Smooth muscle cell (in vitro differentiated cells): Measurements from ENCODE around the gene KCTD17. TPM values are rescaled to one million over a fixed set of nuclear protein-coding genes. Genes with fewer than 3 reads are reported as not detected.

Experiments used
- DNase-seq: peaks from one replicate; lab custom pipeline; 2025; ENCODE audit not compliant: unreplicated experiment; lab: John Stamatoyannopoulos, UW
- H2AFZ ChIP-seq: fragments of 200-600 bp; sonication (generic); 2 replicates; pipeline ENCODE4 v1.6.0; 2016; ENCODE audit warnings: antibody characterized with exemption, low read depth, mild to moderate bottlenecking
- H3F3A ChIP-seq: fragments of 200-600 bp; sonication (generic); 2 replicates; pipeline ENCODE4 v1.6.0; 2017; ENCODE audit warnings: antibody characterized with exemption, low read depth
- H3K27ac ChIP-seq: fragments of 200-600 bp; sonication (generic); 2 replicates; pipeline ENCODE4 v1.5.1; 2016; ENCODE audit warnings: low read depth, mild to moderate bottlenecking
- H3K27me3 ChIP-seq: fragments of 200-600 bp; sonication (generic); 2 replicates; pipeline ENCODE4 v1.6.1; 2016; ENCODE audit warnings: low read depth, mild to moderate bottlenecking
- H3K36me3 ChIP-seq: fragments of 200-600 bp; sonication (generic); 2 replicates; pipeline ENCODE4 v1.5.1; 2016; ENCODE audit warnings: low read depth
- H3K4me1 ChIP-seq: fragments of 200-600 bp; sonication (generic); 2 replicates; pipeline ENCODE4 v1.5.1; 2016; ENCODE audit warnings: low read depth
- H3K4me2 ChIP-seq: fragments of 200-600 bp; sonication (generic); 2 replicates; pipeline ENCODE4 v1.6.0; 2016; ENCODE audit warnings: mild to moderate bottlenecking
- H3K4me3 ChIP-seq: fragments of 200-600 bp; sonication (generic); 2 replicates; pipeline ENCODE4 v1.5.1; 2016; ENCODE audit warnings: mild to moderate bottlenecking
- H3K79me2 ChIP-seq: fragments of 200-600 bp; sonication (generic); 2 replicates; pipeline ENCODE4 v1.6.0; 2016; ENCODE audit warnings: low read depth, mild to moderate bottlenecking
- H3K9ac ChIP-seq: fragments of 200-600 bp; sonication (generic); 2 replicates; pipeline ENCODE4 v1.6.0; 2016; ENCODE audit warnings: low read depth
- H3K9me3 ChIP-seq: fragments of 200-600 bp; sonication (generic); replicated peaks from 2 replicates; pipeline ENCODE4 v1.5.1; 2016; ENCODE audit warnings: low read depth
- H4K20me1 ChIP-seq: fragments of 200-600 bp; sonication (generic); 2 replicates; pipeline ENCODE4 v1.6.0; 2016; ENCODE audit warnings: low read depth
- WGBS: methylation state at CpG from one replicate; pipeline ENCODE4 v1.1.7; 2016; ENCODE audit warnings: low lambda C conversion rate; 5-methylcytosine and 5-hydroxymethylcytosine counted together
- polyA plus RNA-seq: library from polyadenylated mRNA; unstranded; fragments of >200 nt; fragmentation: Nextera tagmentation; extraction: Ambion mirVana; gene quantifications from 2 replicates; pipeline ENCODE4 v1.2.1, GENCODE V29; 2016
- total RNA-seq: library from RNA; depleted of rRNA; stranded (reverse); fragments of >200 nt; gene quantifications from 2 replicates; pipeline ENCODE4 v1.2.3, GENCODE V29; 2014
- TF ChIP-seq, protein P1 (sequence below): fragments of 200-600 bp; sonication (generic); IDR thresholded peaks from 2 replicates; pipeline ENCODE4 v1.5.1; 2017; ENCODE audit warnings: borderline replicate concordance, mild to moderate bottlenecking, antibody characterized with exemption; ENCODE audit not compliant: insufficient read depth, poor library complexity, severe bottlenecking

KCTD17 gene
- total and polyA plus RNA-seq, 2 experiments from 2014 or later: 20.0 to 36.9 TPM

- H3K4me3 ChIP-seq: no peak overlapping the region
Observed at GRCh38 chr22:37090920-37091695, 39.6 kb downstream of the KCTD17 start.

GRCh38 chr22:37091994-37092393 is 40.5 kb downstream of the KCTD17 start:
- DNase-seq: no peak
- Histone ChIP-seq H3K4me2 (no peak overlapping the region), H3K27me3 (peaks cover 9% of the 10 kb centered on the region), H2AFZ (no peak overlapping the region), H3K4me1 (no peaks in the 10 kb centered on the region), H3K9ac (no peak overlapping the region), H4K20me1 (no peaks in the 10 kb centered on the region), H3K79me2 (no peaks in the 10 kb centered on the region), H3F3A (no peaks in the 10 kb centered on the region), H3K4me3 (no peak overlapping the region), H3K9me3 (no peaks in the 10 kb centered on the region), H3K36me3 (no peaks in the 10 kb centered on the region), H3K27ac (no peak overlapping the region)
- TF ChIP-seq, protein P1, sequence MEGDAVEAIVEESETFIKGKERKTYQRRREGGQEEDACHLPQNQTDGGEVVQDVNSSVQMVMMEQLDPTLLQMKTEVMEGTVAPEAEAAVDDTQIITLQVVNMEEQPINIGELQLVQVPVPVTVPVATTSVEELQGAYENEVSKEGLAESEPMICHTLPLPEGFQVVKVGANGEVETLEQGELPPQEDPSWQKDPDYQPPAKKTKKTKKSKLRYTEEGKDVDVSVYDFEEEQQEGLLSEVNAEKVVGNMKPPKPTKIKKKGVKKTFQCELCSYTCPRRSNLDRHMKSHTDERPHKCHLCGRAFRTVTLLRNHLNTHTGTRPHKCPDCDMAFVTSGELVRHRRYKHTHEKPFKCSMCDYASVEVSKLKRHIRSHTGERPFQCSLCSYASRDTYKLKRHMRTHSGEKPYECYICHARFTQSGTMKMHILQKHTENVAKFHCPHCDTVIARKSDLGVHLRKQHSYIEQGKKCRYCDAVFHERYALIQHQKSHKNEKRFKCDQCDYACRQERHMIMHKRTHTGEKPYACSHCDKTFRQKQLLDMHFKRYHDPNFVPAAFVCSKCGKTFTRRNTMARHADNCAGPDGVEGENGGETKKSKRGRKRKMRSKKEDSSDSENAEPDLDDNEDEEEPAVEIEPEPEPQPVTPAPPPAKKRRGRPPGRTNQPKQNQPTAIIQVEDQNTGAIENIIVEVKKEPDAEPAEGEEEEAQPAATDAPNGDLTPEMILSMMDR: no peak
- 79% methylated on average over 7 of the region's 7 CpGs for WGBS

More at GRCh38 chr22:37090920-37091695, 39.6 kb downstream of the KCTD17 start:
- TF ChIP-seq, protein P1: no peak
- Histone ChIP-seq H4K20me1 (no peaks in the 10 kb centered on the region), H3K79me2 (no peaks in the 10 kb centered on the region), H3K36me3 (no peaks in the 10 kb centered on the region), H3K4me2 (no peak overlapping the region), H3K27me3 (peaks cover 9% of the 10 kb centered on the region), H3K4me1 (no peaks in the 10 kb centered on the region), H3K9ac (no peak overlapping the region), H2AFZ (no peak overlapping the region), H3K9me3 (no peaks in the 10 kb centered on the region), H3K27ac (no peak overlapping the region), H3F3A (no peaks in the 10 kb centered on the region)
- WGBS: 83% methylated on average over 9 of the region's 9 CpGs
- no peak for DNase-seq

GRCh38 chr22:37092997-37093396 is 41.5 kb downstream of the KCTD17 start:
- Histone ChIP-seq H3K27ac (no peak overlapping the region), H3K4me3 (no peak overlapping the region), H2AFZ (no peak overlapping the region), H3K36me3 (no peaks in the 10 kb centered on the region), H3F3A (no peaks in the 10 kb centered on the region), H3K79me2 (no peaks in the 10 kb centered on the region), H3K9ac (no peak overlapping the region), H3K27me3 (peaks cover 9% of the 10 kb centered on the region), H4K20me1 (no peaks in the 10 kb centered on the region), H3K9me3 (no peaks in the 10 kb centered on the region), H3K4me2 (no peak overlapping the region), H3K4me1 (no peaks in the 10 kb centered on the region)
- TF ChIP-seq, protein P1: no peak
- no peak for DNase-seq
- 65% methylated on average over 6 of the region's 6 CpGs for WGBS

DNA sequence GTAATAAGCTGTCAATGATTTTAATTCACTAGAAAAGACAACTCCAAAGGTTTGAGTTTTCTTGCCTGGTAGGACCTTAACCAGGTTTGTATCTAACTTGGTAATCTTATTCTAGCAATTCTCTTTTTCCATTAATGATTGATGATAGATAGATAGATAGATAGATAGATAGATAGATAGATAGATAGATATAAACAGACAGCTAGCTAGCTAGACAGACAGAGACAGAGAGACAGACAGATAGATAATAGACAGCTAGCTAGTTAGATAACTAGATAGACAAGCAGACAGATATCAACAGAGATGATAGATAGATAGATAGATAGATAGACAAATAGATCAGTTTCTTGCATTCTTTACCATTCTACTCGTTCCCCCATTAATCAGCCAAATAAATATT is 42.7 kb downstream of the KCTD17 start:
- H3K9ac ChIP-seq: no peak overlapping the region
- H4K20me1 ChIP-seq: no peaks in the 10 kb centered on the region
- no peak overlapping the region for H3K27ac ChIP-seq
- H3K4me1 ChIP-seq: no peaks in the 10 kb centered on the region
- TF ChIP-seq, protein P1: no peak
- no peak overlapping the region for H3K4me2 ChIP-seq
- DNase-seq: no peak
- H3K4me3 ChIP-seq: no peak overlapping the region
- H3F3A ChIP-seq: no peaks in the 10 kb centered on the region
- peaks cover 13% of the 10 kb centered on the region for H3K27me3 ChIP-seq
- no peaks in the 10 kb centered on the region for H3K9me3 ChIP-seq
- no peak overlapping the region for H2AFZ ChIP-seq
- H3K79me2 ChIP-seq: no peaks in the 10 kb centered on the region
- no peaks in the 10 kb centered on the region for H3K36me3 ChIP-seq
- whole genome bisulfite sequencing: 86% methylated on average over 1 of the region's 1 CpG
